HG02852 (cell line): Measurements from ENCODE around the gene FAM13C.

Experiments used
- ATAC-seq: cut with Tn5 transposase; IDR thresholded peaks from one replicate; pipeline ENCODE4 v1.9.1; 2021; ENCODE audit warnings: mild to moderate bottlenecking, moderate library complexity; ENCODE audit not compliant: unreplicated experiment

The FAM13C gene

GRCh38 chr10:59320355-59320754 is 42.0 kb downstream of the FAM13C start:
- no peak for ATAC-seq

- no peak for ATAC-seq
Observed at GRCh38 chr10:59319854-59320253, 42.5 kb downstream of the FAM13C start.

GRCh38 chr10:59317066-59317465 is 45.3 kb downstream of the FAM13C start:
- no peak for ATAC-seq

- ATAC-seq, result no peak
Observed at GRCh38 chr10:59315465-59315864, 46.9 kb downstream of the FAM13C start.

GRCh38 chr10:59314268-59314667 is 48.1 kb downstream of the FAM13C start:
- no peak for ATAC-seq

GRCh38 chr10:59312247-59312646 is 50.1 kb downstream of the FAM13C start:
- ATAC-seq, result no peak

GRCh38 chr10:59311025-59311424 is 51.3 kb downstream of the FAM13C start:
- ATAC-seq, result no peak

GRCh38 chr10:59310324-59310914 is 51.9 kb downstream of the FAM13C start:
- ATAC-seq, result no peak

- no peak for ATAC-seq
Observed at GRCh38 chr10:59304521-59305097, 57.7 kb downstream of the FAM13C start.

- no peak for ATAC-seq
Observed at GRCh38 chr10:59303018-59303417, 59.3 kb downstream of the FAM13C start.

GRCh38 chr10:59302381-59302780 is 60.0 kb downstream of the FAM13C start:
- ATAC-seq, result no peak

GRCh38 chr10:59301067-59301754 is 61.1 kb downstream of the FAM13C start:
- no peak for ATAC-seq

- ATAC-seq, result no peak
Observed at GRCh38 chr10:59300386-59300785, 62.0 kb downstream of the FAM13C start.

GRCh38 chr10:59299933-59300332 is 62.4 kb downstream of the FAM13C start:
- ATAC-seq, result no peak

GRCh38 chr10:59290448-59290847 is 71.9 kb downstream of the FAM13C start:
- no peak for ATAC-seq

GRCh38 chr10:59289853-59290252 is 72.5 kb downstream of the FAM13C start:
- ATAC-seq, result no peak

- no peak for ATAC-seq
Observed at GRCh38 chr10:59287587-59288255, 74.6 kb downstream of the FAM13C start.

- ATAC-seq, result no peak
Observed at GRCh38 chr10:59285848-59286247, 76.5 kb downstream of the FAM13C start.

GRCh38 chr10:59285073-59285472 is 77.3 kb downstream of the FAM13C start:
- ATAC-seq, result no peak

GRCh38 chr10:59284118-59284975 is 78.0 kb downstream of the FAM13C start:
- no peak for ATAC-seq
